ENCODE data around the gene GPR39. TPM values are rescaled to one million over a fixed set of nuclear protein-coding genes. Genes with fewer than 3 reads are reported as not detected.

Gene GPR39
- total RNA-seq, 4 donors from 2014 or later = 0.72 to 1.6 (median 1.4) TPM

DNA sequence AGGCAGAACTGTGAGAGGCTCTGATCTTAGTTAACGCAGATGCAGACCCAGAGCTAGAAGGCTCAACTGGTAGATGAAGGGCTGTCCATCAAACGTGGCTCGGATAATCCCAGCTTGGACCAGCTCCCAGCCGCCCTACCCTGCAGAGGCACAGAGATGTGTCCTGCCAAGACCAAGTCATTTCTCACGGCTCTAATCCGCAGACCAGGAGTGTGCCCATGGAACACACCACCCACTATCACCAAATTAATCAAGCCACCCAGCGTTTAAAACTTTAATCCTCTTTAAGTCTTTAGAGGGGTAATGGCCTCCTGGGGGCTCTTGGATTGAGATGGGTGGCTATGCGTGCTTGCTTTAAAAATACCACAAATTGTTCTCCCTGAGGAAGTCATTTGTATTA lies 235.9 kb downstream of the GPR39 start:
- Histone ChIP-seq H3K4me1 (no peaks in the 10 kb centered on the region), H3K27ac (no peak overlapping the region), H3K27me3 (peaks cover 2% of the 10 kb centered on the region), H3K9me3 (no peaks in the 10 kb centered on the region), H3K4me3 (no peak overlapping the region), H3K36me3 (no peaks in the 10 kb centered on the region)
- no peak for DNase-seq (ENCODE audit: low spot score in 2 of 2)
- TF ChIP-seq, protein P1, sequence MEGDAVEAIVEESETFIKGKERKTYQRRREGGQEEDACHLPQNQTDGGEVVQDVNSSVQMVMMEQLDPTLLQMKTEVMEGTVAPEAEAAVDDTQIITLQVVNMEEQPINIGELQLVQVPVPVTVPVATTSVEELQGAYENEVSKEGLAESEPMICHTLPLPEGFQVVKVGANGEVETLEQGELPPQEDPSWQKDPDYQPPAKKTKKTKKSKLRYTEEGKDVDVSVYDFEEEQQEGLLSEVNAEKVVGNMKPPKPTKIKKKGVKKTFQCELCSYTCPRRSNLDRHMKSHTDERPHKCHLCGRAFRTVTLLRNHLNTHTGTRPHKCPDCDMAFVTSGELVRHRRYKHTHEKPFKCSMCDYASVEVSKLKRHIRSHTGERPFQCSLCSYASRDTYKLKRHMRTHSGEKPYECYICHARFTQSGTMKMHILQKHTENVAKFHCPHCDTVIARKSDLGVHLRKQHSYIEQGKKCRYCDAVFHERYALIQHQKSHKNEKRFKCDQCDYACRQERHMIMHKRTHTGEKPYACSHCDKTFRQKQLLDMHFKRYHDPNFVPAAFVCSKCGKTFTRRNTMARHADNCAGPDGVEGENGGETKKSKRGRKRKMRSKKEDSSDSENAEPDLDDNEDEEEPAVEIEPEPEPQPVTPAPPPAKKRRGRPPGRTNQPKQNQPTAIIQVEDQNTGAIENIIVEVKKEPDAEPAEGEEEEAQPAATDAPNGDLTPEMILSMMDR (IDR thresholded peaks at IDR 0.05) = no peak
- TF ChIP-seq POLR2AphosphoS5 (IDR thresholded peaks at IDR 0.05) = no peak
- 83% methylated on average over 7 of the region's 8 CpGs for WGBS

DNA sequence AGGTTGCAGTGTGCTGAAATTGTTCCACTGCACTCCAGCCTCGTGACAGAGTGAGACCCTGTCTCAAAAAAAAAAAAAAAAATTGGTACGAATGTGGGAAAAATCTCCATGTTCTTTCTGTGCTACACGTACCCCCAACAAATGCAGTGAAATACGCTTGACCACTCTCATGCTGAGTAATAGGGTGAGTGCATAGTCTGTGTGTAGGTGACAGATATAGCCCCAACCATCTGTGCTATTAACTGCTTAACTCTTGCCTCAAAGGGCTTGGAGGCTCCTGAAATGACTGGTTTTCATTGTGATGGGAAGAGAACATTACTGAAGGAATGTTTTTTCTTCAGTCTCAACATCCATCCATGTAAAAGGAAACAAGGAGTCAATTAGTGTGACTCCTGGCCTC lies 237.7 kb downstream of the GPR39 start:
- Histone ChIP-seq H3K4me3 (no peak overlapping the region), H3K36me3 (no peaks in the 10 kb centered on the region), H3K4me1 (no peaks in the 10 kb centered on the region), H3K9me3 (no peaks in the 10 kb centered on the region), H3K27ac (no peak overlapping the region), H3K27me3 (no peaks in the 10 kb centered on the region)
- TF ChIP-seq POLR2A (IDR thresholded peaks at IDR 0.05) (no peak), EP300 (IDR thresholded peaks at IDR 0.05) (no peak), POLR2AphosphoS5 (IDR thresholded peaks at IDR 0.05) (no peak)
- TF ChIP-seq, protein P1 (IDR thresholded peaks at IDR 0.05) = no peak
- no peak for DNase-seq (ENCODE audit: low spot score in 2 of 2)
- WGBS = 82% methylated on average over 4 of the region's 4 CpGs

DNA sequence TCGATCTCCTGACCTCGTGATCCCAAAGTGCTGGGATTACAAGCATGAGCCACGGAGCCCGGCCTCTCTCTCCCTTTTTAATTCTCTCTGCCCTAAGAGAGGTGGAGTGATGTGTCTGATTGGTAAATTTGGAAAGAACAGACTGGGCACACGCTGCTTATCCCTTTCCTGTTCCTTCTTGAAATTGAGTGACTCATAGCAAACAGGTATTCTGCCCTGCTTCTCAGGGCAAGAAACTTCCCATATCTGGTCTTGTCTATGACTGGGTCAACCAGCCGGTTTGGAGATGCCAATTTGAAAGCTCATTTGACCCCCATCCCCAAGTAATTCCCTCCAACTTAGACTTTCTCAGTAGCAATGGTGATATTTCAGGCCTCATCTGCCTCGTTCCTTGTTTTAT lies 238.4 kb downstream of the GPR39 start:
- no peak overlapping the region for H3K4me3 ChIP-seq
- H3K27ac ChIP-seq = no peak overlapping the region
- no peaks in the 10 kb centered on the region for H3K4me1 ChIP-seq
- no peaks in the 10 kb centered on the region for H3K27me3 ChIP-seq
- DNase-seq (ENCODE audit: low spot score in 2 of 2) = no peak
- WGBS = 81% methylated on average over 7 of the region's 7 CpGs
- no peaks in the 10 kb centered on the region for H3K36me3 ChIP-seq
- no peaks in the 10 kb centered on the region for H3K9me3 ChIP-seq
- TF ChIP-seq POLR2AphosphoS5 (IDR thresholded peaks at IDR 0.05) (no peak), POLR2A (IDR thresholded peaks at IDR 0.05) (no peak), EP300 (IDR thresholded peaks at IDR 0.05) (no peak)
- TF ChIP-seq, protein P1 (IDR thresholded peaks at IDR 0.05) = no peak

DNA sequence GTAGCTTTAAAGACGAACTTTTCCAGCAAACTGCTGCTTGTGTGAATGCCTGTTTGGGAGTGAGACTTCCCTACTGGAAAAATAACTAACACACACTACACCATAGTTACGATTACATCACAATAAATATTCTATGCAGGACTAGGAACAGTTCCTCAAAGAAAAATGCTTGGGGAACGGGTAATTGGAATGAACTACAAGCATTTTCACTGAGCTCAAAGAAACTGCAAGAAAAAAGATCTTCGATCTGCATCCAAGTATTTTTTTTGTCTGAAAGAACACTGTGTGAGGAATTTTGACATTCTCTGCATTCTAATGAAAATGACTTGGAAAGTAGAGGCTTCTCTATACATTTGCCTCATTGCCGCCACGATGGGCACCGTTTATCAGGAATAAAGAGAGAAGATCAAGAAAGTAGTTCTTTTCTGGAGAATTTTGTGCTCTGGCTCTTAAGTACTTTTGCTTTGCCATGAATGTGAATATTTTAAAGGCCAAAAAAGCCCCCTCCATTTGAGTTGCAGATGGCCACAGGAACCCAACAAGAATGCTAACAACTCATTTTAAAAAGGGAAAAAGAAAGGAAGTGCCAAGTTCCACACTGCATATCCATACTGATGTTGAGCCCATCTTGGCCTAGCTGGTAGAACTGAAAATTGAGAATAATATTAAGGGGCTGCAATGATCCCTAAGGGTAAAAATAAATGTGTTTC lies 239.8 kb downstream of the GPR39 start:
- Histone ChIP-seq H3K27ac (no peak overlapping the region), H3K4me3 (no peak overlapping the region), H3K9me3 (no peaks in the 10 kb centered on the region), H3K4me1 (no peaks in the 10 kb centered on the region), H3K27me3 (no peaks in the 10 kb centered on the region), H3K36me3 (no peaks in the 10 kb centered on the region)
- TF ChIP-seq, protein P1 (IDR thresholded peaks at IDR 0.05) = no peak
- no peak for TF ChIP-seq EP300 (IDR thresholded peaks at IDR 0.05)
- TF ChIP-seq POLR2AphosphoS5 (IDR thresholded peaks at IDR 0.05) = no peak
- no peak for DNase-seq (ENCODE audit: low spot score in 2 of 2)
- 56% methylated on average over 7 of the region's 7 CpGs for WGBS

DNA sequence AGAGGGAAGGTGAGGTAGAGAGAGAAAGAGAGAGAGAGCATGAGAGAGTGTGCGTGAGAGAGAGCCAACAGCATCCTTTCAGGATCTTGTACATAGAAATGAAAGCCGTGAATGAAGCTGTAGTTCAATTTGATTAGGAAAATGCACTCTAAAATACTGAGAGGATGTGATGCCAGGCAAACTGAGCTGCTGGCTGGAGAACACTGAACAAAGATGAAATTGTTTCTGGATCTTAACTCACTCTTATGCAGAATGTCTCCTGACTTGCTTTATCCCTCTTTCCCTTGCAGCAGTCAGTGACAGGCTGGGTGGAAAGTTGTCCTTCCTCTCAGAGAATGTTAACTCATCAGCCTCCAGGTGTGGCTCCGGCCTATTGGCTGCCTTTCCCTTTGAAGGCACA lies 242.7 kb downstream of the GPR39 start:
- TF ChIP-seq EP300 (IDR thresholded peaks at IDR 0.05) (no peak), POLR2AphosphoS5 (IDR thresholded peaks at IDR 0.05) (no peak), POLR2A (IDR thresholded peaks at IDR 0.05) (no peak)
- TF ChIP-seq, protein P1 (IDR thresholded peaks at IDR 0.05) = no peak
- Histone ChIP-seq H3K27ac (no peak overlapping the region), H3K36me3 (no peaks in the 10 kb centered on the region), H3K9me3 (no peaks in the 10 kb centered on the region), H3K4me3 (no peak overlapping the region), H3K4me1 (no peaks in the 10 kb centered on the region), H3K27me3 (no peaks in the 10 kb centered on the region)
- no peak for DNase-seq (ENCODE audit: low spot score in 2 of 2)
- 94% methylated on average over 3 of the region's 3 CpGs for WGBS
